Ishikawa (cell line): Measurements from ENCODE around the gene NDST1.

ENCODE experiments used
- CEBPB ChIP-seq: IDR thresholded peaks from 2 replicates; pipeline ENCODE4 v1.6.1; 2012
- CREB1 ChIP-seq: IDR thresholded peaks from 2 replicates; pipeline ENCODE4 v1.6.1; 2012; ENCODE audit warnings: low read depth
- EGR1 ChIP-seq: IDR thresholded peaks from 2 replicates; pipeline ENCODE4 v1.6.1; 2012
- EP300 ChIP-seq: IDR thresholded peaks from 2 replicates; pipeline ENCODE4 v1.6.1; 2012; ENCODE audit warnings: borderline replicate concordance
- FOXM1 ChIP-seq: IDR thresholded peaks from 2 replicates; pipeline ENCODE4 v1.6.1; 2012; ENCODE audit warnings: low read depth, borderline replicate concordance
- NFIC ChIP-seq: IDR thresholded peaks from 2 replicates; pipeline ENCODE4 v1.6.1; 2012
- RAD21 ChIP-seq: IDR thresholded peaks from 2 replicates; pipeline ENCODE4 v1.6.1; 2012; ENCODE audit warnings: low read depth
- TAF1 ChIP-seq: IDR thresholded peaks from 2 replicates; pipeline ENCODE4 v1.6.1; 2012; ENCODE audit warnings: low read depth, mild to moderate bottlenecking
- TCF12 ChIP-seq: IDR thresholded peaks from 2 replicates; pipeline ENCODE4 v1.6.1; 2012; ENCODE audit warnings: low read depth
- TEAD4 ChIP-seq: IDR thresholded peaks from 2 replicates; pipeline ENCODE4 v1.6.1; 2012
- YY1 ChIP-seq: IDR thresholded peaks from 2 replicates; pipeline ENCODE4 v1.6.1; 2012; ENCODE audit warnings: low read depth
- ZBTB7A ChIP-seq: IDR thresholded peaks from 2 replicates; pipeline ENCODE4 v1.6.1; 2012; ENCODE audit warnings: low read depth
- TF ChIP-seq, protein P1 (sequence below): IDR thresholded peaks from 2 replicates; pipeline ENCODE4 v1.6.1; 2012
- TF ChIP-seq, protein P2 (sequence below): IDR thresholded peaks from 2 replicates; pipeline ENCODE4 v1.6.1; 2012; ENCODE audit warnings: low read depth, mild to moderate bottlenecking
- TF ChIP-seq, protein P3 (sequence below): IDR thresholded peaks from 2 replicates; pipeline ENCODE4 v1.6.1; 2012

The NDST1 gene

DNA sequence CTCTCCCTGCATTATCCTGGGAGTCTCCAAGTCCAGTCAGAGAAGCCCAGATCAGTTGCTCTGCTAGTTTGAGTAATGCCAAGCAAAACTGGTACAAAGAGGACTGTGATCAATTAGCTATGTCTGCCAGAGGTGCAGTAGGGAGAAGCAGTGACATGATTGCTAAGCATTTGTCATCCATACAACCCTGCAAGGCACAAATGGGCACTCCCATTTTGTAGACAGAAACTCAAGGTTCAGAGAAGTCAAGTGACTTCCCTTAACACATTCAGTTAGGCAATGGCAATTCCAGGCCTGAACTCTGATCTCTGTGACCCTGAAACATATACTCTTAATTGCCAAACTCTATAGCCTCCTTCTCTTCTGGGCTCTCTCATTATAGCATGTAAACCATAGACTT lies 34.0 kb downstream of the NDST1 start:
- TF ChIP-seq ZBTB7A (no peak), NFIC (no peak), YY1 (no peak), EGR1 (no peak), TAF1 (no peak), CREB1 (no peak), EP300 (no peak), TEAD4 (no peak)

DNA sequence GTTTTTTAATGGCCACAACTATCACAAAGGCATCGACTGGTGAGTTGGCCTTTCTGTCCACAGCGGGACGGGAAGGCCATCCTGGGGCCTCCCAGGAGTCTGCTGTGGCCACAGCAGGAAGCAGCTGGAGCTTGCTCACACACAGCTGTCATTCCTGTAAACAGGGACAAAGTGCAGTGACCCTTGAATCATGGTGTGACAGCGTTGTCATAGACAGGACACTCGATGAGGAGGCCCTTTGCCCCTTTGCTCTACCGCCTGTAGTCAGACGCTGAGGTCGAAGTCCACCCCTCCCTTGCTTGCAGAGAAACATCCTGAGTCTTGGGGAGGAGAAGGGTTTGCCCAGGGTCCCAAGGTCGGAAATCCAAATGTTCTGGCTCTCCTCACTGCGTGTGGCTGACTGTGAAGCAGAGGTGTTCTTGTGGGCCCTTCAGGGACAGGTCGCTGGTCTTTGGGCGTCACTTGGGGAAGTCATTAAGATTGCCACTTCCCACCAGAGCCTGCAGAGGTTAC lies 35.1 kb downstream of the NDST1 start:
- TF ChIP-seq CEBPB, result no peak
- no peak for TF ChIP-seq TCF12
- no peak for TF ChIP-seq TAF1

DNA sequence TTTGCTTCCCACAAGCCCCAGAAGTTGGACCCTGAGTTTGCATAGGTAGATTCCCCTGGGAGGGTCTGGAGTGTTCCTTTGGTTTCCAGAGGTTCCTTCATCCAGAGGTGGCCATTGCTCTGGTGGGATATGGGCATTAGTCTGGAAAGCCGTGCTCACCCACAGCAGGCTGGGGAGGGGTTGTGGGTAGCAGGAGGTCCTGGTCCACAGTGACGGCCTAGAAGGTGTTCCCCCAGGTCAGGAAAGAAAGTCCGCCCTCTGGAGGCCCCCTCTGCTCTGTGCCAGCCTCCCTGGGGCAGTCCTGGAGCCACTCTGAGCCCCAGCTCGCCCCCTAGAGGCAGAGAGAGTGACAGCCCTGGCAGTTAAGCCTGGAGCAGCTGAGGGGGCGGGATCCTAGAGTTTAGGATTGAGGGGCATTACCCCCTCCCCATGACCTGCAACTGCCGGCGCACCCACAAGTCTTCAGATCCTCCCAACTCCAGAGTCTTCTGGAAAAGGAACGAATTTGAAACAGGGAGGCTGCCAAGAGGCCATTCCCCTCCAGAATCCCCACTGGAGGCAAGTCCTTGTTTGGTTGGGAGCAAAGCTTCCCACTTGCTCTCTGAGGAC lies 36.8 kb downstream of the NDST1 start:
- TF ChIP-seq CREB1 (no peak), EGR1 (no peak), FOXM1 (no peak), TCF12 (no peak), TEAD4 (no peak), EP300 (no peak), NFIC (0 out of 2 replicates have a peak, but pooled peaks have one; percentile 18), YY1 (no peak), RAD21 (peak; percentile 73), ZBTB7A (peak; percentile 56; the same call in 1 of the 2 replicates)
- TF ChIP-seq, protein P1, sequence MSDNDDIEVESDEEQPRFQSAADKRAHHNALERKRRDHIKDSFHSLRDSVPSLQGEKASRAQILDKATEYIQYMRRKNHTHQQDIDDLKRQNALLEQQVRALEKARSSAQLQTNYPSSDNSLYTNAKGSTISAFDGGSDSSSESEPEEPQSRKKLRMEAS, result no peak
- TF ChIP-seq, protein P2, sequence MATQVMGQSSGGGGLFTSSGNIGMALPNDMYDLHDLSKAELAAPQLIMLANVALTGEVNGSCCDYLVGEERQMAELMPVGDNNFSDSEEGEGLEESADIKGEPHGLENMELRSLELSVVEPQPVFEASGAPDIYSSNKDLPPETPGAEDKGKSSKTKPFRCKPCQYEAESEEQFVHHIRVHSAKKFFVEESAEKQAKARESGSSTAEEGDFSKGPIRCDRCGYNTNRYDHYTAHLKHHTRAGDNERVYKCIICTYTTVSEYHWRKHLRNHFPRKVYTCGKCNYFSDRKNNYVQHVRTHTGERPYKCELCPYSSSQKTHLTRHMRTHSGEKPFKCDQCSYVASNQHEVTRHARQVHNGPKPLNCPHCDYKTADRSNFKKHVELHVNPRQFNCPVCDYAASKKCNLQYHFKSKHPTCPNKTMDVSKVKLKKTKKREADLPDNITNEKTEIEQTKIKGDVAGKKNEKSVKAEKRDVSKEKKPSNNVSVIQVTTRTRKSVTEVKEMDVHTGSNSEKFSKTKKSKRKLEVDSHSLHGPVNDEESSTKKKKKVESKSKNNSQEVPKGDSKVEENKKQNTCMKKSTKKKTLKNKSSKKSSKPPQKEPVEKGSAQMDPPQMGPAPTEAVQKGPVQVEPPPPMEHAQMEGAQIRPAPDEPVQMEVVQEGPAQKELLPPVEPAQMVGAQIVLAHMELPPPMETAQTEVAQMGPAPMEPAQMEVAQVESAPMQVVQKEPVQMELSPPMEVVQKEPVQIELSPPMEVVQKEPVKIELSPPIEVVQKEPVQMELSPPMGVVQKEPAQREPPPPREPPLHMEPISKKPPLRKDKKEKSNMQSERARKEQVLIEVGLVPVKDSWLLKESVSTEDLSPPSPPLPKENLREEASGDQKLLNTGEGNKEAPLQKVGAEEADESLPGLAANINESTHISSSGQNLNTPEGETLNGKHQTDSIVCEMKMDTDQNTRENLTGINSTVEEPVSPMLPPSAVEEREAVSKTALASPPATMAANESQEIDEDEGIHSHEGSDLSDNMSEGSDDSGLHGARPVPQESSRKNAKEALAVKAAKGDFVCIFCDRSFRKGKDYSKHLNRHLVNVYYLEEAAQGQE, result no peak

DNA sequence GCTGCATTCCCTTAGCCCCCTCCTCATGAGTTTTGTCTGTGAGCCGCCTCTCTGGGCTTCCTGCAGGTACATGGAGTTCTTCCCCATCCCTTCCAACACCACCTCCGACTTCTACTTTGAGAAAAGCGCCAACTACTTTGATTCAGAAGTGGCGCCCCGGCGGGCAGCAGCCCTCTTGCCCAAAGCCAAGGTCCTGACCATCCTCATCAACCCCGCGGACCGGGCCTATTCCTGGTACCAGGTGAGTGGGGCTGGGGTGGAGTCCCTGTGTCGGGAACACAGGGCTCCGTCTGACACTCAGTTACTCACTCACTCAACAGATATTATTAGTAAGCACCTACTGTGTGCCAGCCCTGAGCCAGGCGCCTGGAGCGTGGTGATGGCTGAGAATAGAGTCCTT lies 37.3 kb downstream of the NDST1 start:
- no peak for TF ChIP-seq TAF1
- TF ChIP-seq CREB1, result no peak
- TF ChIP-seq, protein P1, result no peak
- no peak for TF ChIP-seq RAD21
- TF ChIP-seq, protein P2, result no peak
- no peak for TF ChIP-seq NFIC
- TF ChIP-seq YY1, result no peak
- TF ChIP-seq EP300, result no peak
- no peak for TF ChIP-seq ZBTB7A
- TF ChIP-seq, protein P3, sequence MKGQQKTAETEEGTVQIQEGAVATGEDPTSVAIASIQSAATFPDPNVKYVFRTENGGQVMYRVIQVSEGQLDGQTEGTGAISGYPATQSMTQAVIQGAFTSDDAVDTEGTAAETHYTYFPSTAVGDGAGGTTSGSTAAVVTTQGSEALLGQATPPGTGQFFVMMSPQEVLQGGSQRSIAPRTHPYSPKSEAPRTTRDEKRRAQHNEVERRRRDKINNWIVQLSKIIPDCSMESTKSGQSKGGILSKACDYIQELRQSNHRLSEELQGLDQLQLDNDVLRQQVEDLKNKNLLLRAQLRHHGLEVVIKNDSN, result no peak
- no peak for TF ChIP-seq TCF12
- no peak for TF ChIP-seq TEAD4
- TF ChIP-seq EGR1, result no peak
- TF ChIP-seq CEBPB, result no peak
- no peak for TF ChIP-seq FOXM1

DNA sequence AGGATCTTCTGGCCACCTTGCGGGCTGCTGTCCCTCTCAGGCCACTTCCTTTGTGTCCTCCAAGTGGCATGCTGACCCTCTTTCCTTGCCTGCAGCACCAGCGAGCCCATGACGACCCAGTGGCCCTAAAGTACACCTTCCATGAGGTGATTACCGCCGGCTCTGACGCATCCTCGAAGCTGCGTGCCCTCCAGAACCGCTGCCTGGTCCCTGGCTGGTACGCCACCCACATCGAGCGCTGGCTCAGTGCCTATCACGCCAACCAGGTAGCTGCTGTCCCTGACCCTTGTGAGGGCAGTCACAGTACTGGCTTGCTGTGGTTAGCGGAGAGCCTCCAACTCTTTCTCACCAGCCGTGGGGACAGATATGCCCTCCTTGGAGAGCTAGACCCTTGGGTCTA lies 40.2 kb downstream of the NDST1 start:
- TF ChIP-seq FOXM1 (no peak), YY1 (no peak), CREB1 (no peak), ZBTB7A (no peak), CEBPB (no peak), RAD21 (no peak), EP300 (no peak), TAF1 (no peak), NFIC (no peak), TEAD4 (no peak), EGR1 (no peak), TCF12 (no peak)
- TF ChIP-seq, protein P3, result no peak
- TF ChIP-seq, protein P1, result no peak
- TF ChIP-seq, protein P2, result no peak
